ENCODE results near the gene CAP2.

Gene CAP2

GRCh38 chr6:17354700-17355403, 38.5 kb upstream of the CAP2 start:
- no peak for TF ChIP-seq CTCF (IDR thresholded peaks at IDR 0.05; ENCODE audit: extremely low read depth, insufficient read depth, missing control alignments)
- in situ Hi-C loops (cut with MboI; ENCODE audit: low pct_unique_long_range_greater_than_20kb, low sequenced_read_pairs, unreplicated experiment) = no loop called here
- DNase-seq (ENCODE audit: low spot score) = no peak

GRCh38 chr6:17355404-17355774, 38.0 kb upstream of the CAP2 start:
- DNase-seq (ENCODE audit: low spot score) = no peak
- in situ Hi-C loops (cut with MboI; ENCODE audit: low pct_unique_long_range_greater_than_20kb, low sequenced_read_pairs, unreplicated experiment) = no loop called here
- TF ChIP-seq CTCF (IDR thresholded peaks at IDR 0.05; ENCODE audit: extremely low read depth, insufficient read depth, missing control alignments) = no peak

- no peak for TF ChIP-seq CTCF (IDR thresholded peaks at IDR 0.05; ENCODE audit: extremely low read depth, insufficient read depth, missing control alignments)
- no peak for DNase-seq (ENCODE audit: low spot score)
- in situ Hi-C loops (cut with MboI; ENCODE audit: low pct_unique_long_range_greater_than_20kb, low sequenced_read_pairs, unreplicated experiment) = no loop called here
Observed at GRCh38 chr6:17358515-17358914, 34.9 kb upstream of the CAP2 start.

GRCh38 chr6:17360564-17360963, 32.8 kb upstream of the CAP2 start:
- in situ Hi-C loops (cut with MboI; ENCODE audit: low pct_unique_long_range_greater_than_20kb, low sequenced_read_pairs, unreplicated experiment) = no loop called here
- no peak for TF ChIP-seq CTCF (IDR thresholded peaks at IDR 0.05; ENCODE audit: extremely low read depth, insufficient read depth, missing control alignments)
- DNase-seq (ENCODE audit: low spot score) = no peak

- in situ Hi-C loops (cut with MboI; ENCODE audit: low pct_unique_long_range_greater_than_20kb, low sequenced_read_pairs, unreplicated experiment) = no loop called here
- no peak for TF ChIP-seq CTCF (IDR thresholded peaks at IDR 0.05; ENCODE audit: extremely low read depth, insufficient read depth, missing control alignments)
- no peak for DNase-seq (ENCODE audit: low spot score)
Observed at GRCh38 chr6:17361013-17361412, 32.4 kb upstream of the CAP2 start.

- DNase-seq (ENCODE audit: low spot score) = no peak
- in situ Hi-C loops (cut with MboI; ENCODE audit: low pct_unique_long_range_greater_than_20kb, low sequenced_read_pairs, unreplicated experiment) = no loop called here
Observed at GRCh38 chr6:17365961-17366360, 27.4 kb upstream of the CAP2 start.

More at GRCh38 chr6:17365961-17366360, 27.4 kb upstream of the CAP2 start:
- TF ChIP-seq CTCF (IDR thresholded peaks at IDR 0.05; ENCODE audit: extremely low read depth, insufficient read depth, missing control alignments) = no peak

Data from GM13977 (cell line).